ENCODE data around the gene DIO2.

The DIO2 gene

GRCh38 chr14:80167793-80168448 lies 43.4 kb downstream of the DIO2 start:
- no peak for TF ChIP-seq CTCF (IDR thresholded peaks at IDR 0.05; ENCODE audit: extremely low read depth, missing control alignments)
- DNase-seq (ENCODE audit: low spot score) = no peak

GRCh38 chr14:80164991-80165721 lies 46.1 kb downstream of the DIO2 start:
- DNase-seq (ENCODE audit: low spot score) = no peak
- TF ChIP-seq CTCF (IDR thresholded peaks at IDR 0.05; ENCODE audit: extremely low read depth, missing control alignments) = no peak

- TF ChIP-seq CTCF (IDR thresholded peaks at IDR 0.05; ENCODE audit: extremely low read depth, missing control alignments) = no peak
- DNase-seq (ENCODE audit: low spot score) = no peak
Observed at GRCh38 chr14:80152763-80153162, 58.5 kb downstream of the DIO2 start.

GRCh38 chr14:80152166-80152565 lies 59.1 kb downstream of the DIO2 start:
- DNase-seq (ENCODE audit: low spot score) = no peak
- no peak for TF ChIP-seq CTCF (IDR thresholded peaks at IDR 0.05; ENCODE audit: extremely low read depth, missing control alignments)

- TF ChIP-seq CTCF (IDR thresholded peaks at IDR 0.05; ENCODE audit: extremely low read depth, missing control alignments) = no peak
- DNase-seq (ENCODE audit: low spot score) = no peak
Observed at GRCh38 chr14:80150301-80150700, 61.0 kb downstream of the DIO2 start.
